Liver (tissue), 3 donors: ENCODE data around the gene ABTB2.

Experiments used
- GABPA ChIP-seq, 2 donors: IDR thresholded peaks in 1 of 2; conservative IDR thresholded peaks in 1 of 2; 2 replicates each; pipeline ENCODE4 v1.6.1; 2016; ENCODE audit warnings: antibody characterized with exemption in 2 of 2, mild to moderate bottlenecking in 1 of 2, moderate library complexity in 1 of 2
- REST ChIP-seq: IDR thresholded peaks from 2 replicates; pipeline ENCODE4 v1.6.1; 2016; ENCODE audit warnings: antibody characterized with exemption, mild to moderate bottlenecking
- TF ChIP-seq, protein P1 (sequence below): fragments of 150-350 bp; IDR thresholded peaks from 2 replicates; pipeline ENCODE4 v1.5.1; 2017; ENCODE audit warnings: improper control_type of control experiment, low read depth, low read length; ENCODE audit not compliant: missing input control
- TF ChIP-seq, protein P2 (sequence below): IDR thresholded peaks from 2 replicates; pipeline ENCODE4 v1.6.1; 2016; ENCODE audit warnings: antibody characterized with exemption
- donor health status: healthy.
- donor health status: healthy.

DNA sequence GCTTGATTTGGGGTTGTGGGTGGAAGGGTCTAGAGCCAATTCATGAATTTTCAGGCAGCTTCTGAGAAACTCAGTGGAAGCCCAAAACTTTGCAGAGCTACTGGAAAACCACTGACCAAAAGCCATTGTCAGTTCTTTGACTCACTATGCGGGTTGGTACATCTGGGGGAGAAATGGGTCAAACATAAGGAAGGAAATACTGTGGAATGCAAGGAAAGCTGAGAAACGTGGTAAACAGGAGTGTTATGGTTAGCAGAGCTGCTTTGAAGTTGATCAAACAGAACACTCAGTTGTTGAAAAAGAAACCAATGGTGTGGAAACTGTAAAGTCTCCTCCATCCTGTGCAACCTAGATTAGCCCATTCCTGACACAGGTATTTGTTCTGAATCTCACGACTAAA, 6.3 kb upstream of the ABTB2 start:
- TF ChIP-seq, protein P1, sequence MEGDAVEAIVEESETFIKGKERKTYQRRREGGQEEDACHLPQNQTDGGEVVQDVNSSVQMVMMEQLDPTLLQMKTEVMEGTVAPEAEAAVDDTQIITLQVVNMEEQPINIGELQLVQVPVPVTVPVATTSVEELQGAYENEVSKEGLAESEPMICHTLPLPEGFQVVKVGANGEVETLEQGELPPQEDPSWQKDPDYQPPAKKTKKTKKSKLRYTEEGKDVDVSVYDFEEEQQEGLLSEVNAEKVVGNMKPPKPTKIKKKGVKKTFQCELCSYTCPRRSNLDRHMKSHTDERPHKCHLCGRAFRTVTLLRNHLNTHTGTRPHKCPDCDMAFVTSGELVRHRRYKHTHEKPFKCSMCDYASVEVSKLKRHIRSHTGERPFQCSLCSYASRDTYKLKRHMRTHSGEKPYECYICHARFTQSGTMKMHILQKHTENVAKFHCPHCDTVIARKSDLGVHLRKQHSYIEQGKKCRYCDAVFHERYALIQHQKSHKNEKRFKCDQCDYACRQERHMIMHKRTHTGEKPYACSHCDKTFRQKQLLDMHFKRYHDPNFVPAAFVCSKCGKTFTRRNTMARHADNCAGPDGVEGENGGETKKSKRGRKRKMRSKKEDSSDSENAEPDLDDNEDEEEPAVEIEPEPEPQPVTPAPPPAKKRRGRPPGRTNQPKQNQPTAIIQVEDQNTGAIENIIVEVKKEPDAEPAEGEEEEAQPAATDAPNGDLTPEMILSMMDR = no peak
- TF ChIP-seq GABPA (IDR thresholded peaks at IDR 0.05 in 1 of 2, conservative IDR thresholded peaks at IDR 0.05 in 1 of 2) (no peak), REST (no peak)
- TF ChIP-seq, protein P2, sequence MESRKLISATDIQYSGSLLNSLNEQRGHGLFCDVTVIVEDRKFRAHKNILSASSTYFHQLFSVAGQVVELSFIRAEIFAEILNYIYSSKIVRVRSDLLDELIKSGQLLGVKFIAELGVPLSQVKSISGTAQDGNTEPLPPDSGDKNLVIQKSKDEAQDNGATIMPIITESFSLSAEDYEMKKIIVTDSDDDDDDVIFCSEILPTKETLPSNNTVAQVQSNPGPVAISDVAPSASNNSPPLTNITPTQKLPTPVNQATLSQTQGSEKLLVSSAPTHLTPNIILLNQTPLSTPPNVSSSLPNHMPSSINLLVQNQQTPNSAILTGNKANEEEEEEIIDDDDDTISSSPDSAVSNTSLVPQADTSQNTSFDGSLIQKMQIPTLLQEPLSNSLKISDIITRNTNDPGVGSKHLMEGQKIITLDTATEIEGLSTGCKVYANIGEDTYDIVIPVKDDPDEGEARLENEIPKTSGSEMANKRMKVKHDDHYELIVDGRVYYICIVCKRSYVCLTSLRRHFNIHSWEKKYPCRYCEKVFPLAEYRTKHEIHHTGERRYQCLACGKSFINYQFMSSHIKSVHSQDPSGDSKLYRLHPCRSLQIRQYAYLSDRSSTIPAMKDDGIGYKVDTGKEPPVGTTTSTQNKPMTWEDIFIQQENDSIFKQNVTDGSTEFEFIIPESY = no peak
